Ovary (tissue), 3 donors: Measurements from ENCODE around the gene XYLT1.

ENCODE experiments used
- CTCF ChIP-seq, 3 donors: fragments of 450-650 bp in 2 of 3; fragments of 200-600 bp in 1 of 3; IDR thresholded peaks; one replicate each; pipeline versions ENCODE4 v1.5.1 to v1.8.0; 2016 to 2022; ENCODE audit warnings: antibody characterized with exemption in 3 of 3, mild to moderate bottlenecking in 1 of 3
- EP300 ChIP-seq: sonication (generic); formaldehyde crosslinking; IDR thresholded peaks from one replicate; pipeline ENCODE4 v1.6.1; 2017; ENCODE audit warnings: antibody characterized with exemption
- donor health status: DM: no; HTN: no; CAD: no.

DNA sequence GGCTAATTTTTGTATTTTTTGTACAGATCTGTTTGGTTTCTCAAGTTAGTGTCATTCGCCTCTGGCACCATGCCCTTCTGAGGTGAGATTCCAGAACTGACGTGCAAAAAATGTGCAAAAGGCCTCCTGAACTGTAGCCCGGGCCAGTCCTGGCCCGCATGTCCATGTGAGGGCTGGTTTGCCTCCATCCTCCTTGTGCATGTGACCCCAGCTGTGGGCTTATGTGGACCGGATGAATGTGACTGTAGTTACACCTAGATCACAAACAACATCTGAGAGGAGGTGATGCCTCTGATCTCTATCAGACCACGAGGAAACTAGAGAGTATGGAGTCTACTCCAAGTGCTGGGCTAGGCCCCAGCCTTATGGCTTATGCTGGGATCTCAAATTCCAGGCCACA, 241.6 kb downstream of the XYLT1 start:
- TF ChIP-seq CTCF (IDR thresholded peaks at IDR 0.05) (no peak), EP300 (no peak)
